Stomach (tissue), 9 donors: Measurements from ENCODE around the gene RUNX1. TPM values are rescaled to one million over a fixed set of nuclear protein-coding genes. Genes with fewer than 3 reads are reported as not detected.

Source experiments
- DNase-seq, 2 donors: peaks; one replicate each; pipeline versions ENCODE4 v3.0.0 to v3.0.0-alpha.2; 2013 to 2019
- H3K27ac ChIP-seq, 5 donors: fragments of 200-600 bp in 4 of 5; sonication (generic) in 4 of 5; one replicate each; pipeline ENCODE4 v1.5.1; 2013 to 2019; ENCODE audit warnings: mild to moderate bottlenecking in 1 of 5, moderate library complexity in 1 of 5
- H3K27me3 ChIP-seq, 3 donors: fragments of 200-600 bp; sonication (generic); one replicate each; pipeline ENCODE4 v1.5.1; 2017 to 2019; ENCODE audit warnings: mixed run types in 1 of 3
- H3K36me3 ChIP-seq, 4 donors: fragments of 200-600 bp; sonication (generic); 1 replicate in 3 of 4; 2 replicates in 1 of 4; pipeline ENCODE4 v1.5.1; 2016 to 2019
- H3K4me1 ChIP-seq, 4 donors: fragments of 200-600 bp; sonication (generic); one replicate each; pipeline ENCODE4 v1.5.1; 2016 to 2019
- H3K4me3 ChIP-seq, 4 donors: fragments of 200-600 bp; sonication (generic) in 3 of 4; one replicate each; pipeline ENCODE4 v1.5.1; 2016 to 2019; ENCODE audit warnings: mild to moderate bottlenecking in 1 of 4
- H3K9me3 ChIP-seq, 4 donors: fragments of 200-600 bp; sonication (generic); one replicate each; pipeline ENCODE4 v1.5.1; 2016 to 2019
- EP300 ChIP-seq: sonication (generic); formaldehyde crosslinking; IDR thresholded peaks from one replicate; pipeline ENCODE4 v1.6.1; 2017; ENCODE audit warnings: antibody characterized with exemption
- POLR2A ChIP-seq, 4 donors: fragments of 450-650 bp; IDR thresholded peaks; one replicate each; pipeline ENCODE4 v1.6.1; 2016; ENCODE audit warnings: antibody characterized with exemption in 4 of 4, control low read depth in 2 of 4, mild to moderate bottlenecking in 1 of 4, moderate library complexity in 1 of 4
- POLR2AphosphoS5 ChIP-seq, 3 donors: sonication (generic); formaldehyde crosslinking; IDR thresholded peaks; one replicate each; pipeline ENCODE4 v1.6.1; 2016; ENCODE audit warnings: antibody characterized with exemption in 3 of 3
- WGBS, 5 donors: extraction: QIAGEN DNeasy Blood & Tissue Kit in 3 of 5; methylation state at CpG; one replicate each; pipeline versions ENCODE4 v1.1.5 to v1.1.7; 2013 to 2018; 5-methylcytosine and 5-hydroxymethylcytosine counted together
- intact Hi-C: fragments of 100-400 bp; cut with DNase I; formaldehyde crosslinking; loops from one replicate; pipeline ENCODE4 v1.15.1; 2023; ENCODE audit warnings: low total_unique reads
- polyA plus RNA-seq, 3 donors: library from polyadenylated mRNA; stranded (reverse); fragments of 200-250 nt; gene quantifications; one replicate each; pipeline ENCODE4 v1.2.3, GENCODE V29; 2013
- total RNA-seq, 5 donors: library from RNA; depleted of rRNA; stranded (reverse); fragments of >200 nt; gene quantifications; one replicate each; pipeline versions ENCODE4 v1.1.0 to v1.2.3, GENCODE V29; 2014 to 2016
- TF ChIP-seq, protein P1 (sequence below), 7 experiments: fragments of 450-650 bp in 4 of 7; fragments of 200-600 bp in 3 of 7; sonication (generic) in 3 of 7; IDR thresholded peaks; one replicate each; pipeline ENCODE4 v1.5.1; 2016 to 2019; ENCODE audit warnings: antibody characterized with exemption in 7 of 7, control low read depth in 2 of 7, mild to moderate bottlenecking in 1 of 7
- donor health status: healthy with polysubstance abuse.
- donor health status: Bipolar disorder and iron deficiency.
- donor health status: healthy.

Gene RUNX1
- total and polyA plus RNA-seq, 8 donors: 8.0 to 213 (median 40.0) TPM

DNA sequence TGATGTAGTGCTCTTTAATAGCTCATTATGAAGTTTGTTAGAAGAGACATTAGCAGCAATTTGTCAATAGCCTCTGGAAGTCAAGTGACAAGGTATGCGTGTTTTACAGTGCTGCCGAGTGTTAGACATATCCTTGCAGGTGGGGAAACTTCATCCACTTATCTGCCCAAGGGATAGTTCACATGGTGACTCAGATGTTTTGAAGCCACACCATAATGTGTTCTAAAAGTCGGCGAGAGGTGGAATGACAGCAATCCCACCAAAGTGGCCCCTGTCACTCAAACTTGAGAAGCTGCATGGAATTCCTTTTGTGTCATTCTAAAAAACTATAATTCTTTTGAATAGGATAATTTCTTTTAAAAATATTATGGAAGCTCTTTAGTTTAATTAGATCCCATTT is 98.1 kb downstream of the RUNX1 start:
- H3K9me3 ChIP-seq: no peaks in the 10 kb centered on the region
- H3K27me3 ChIP-seq: no peaks in the 10 kb centered on the region
- H3K36me3 ChIP-seq: no peaks in the 10 kb centered on the region
- no peaks in the 10 kb centered on the region for H3K4me1 ChIP-seq
- 82 to 93% (median 88%) methylated on average over 4 of the region's 4 CpGs for WGBS, 5 donors
- H3K27ac ChIP-seq: no peak overlapping the region
- TF ChIP-seq EP300 (no peak), POLR2A (IDR thresholded peaks at IDR 0.05) (no peak), POLR2AphosphoS5 (IDR thresholded peaks at IDR 0.05) (no peak)
- TF ChIP-seq, protein P1, sequence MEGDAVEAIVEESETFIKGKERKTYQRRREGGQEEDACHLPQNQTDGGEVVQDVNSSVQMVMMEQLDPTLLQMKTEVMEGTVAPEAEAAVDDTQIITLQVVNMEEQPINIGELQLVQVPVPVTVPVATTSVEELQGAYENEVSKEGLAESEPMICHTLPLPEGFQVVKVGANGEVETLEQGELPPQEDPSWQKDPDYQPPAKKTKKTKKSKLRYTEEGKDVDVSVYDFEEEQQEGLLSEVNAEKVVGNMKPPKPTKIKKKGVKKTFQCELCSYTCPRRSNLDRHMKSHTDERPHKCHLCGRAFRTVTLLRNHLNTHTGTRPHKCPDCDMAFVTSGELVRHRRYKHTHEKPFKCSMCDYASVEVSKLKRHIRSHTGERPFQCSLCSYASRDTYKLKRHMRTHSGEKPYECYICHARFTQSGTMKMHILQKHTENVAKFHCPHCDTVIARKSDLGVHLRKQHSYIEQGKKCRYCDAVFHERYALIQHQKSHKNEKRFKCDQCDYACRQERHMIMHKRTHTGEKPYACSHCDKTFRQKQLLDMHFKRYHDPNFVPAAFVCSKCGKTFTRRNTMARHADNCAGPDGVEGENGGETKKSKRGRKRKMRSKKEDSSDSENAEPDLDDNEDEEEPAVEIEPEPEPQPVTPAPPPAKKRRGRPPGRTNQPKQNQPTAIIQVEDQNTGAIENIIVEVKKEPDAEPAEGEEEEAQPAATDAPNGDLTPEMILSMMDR (IDR thresholded peaks at IDR 0.05): no peak
- no peak for DNase-seq
- intact Hi-C loops: no loop called here
- no peak overlapping the region for H3K4me3 ChIP-seq

DNA sequence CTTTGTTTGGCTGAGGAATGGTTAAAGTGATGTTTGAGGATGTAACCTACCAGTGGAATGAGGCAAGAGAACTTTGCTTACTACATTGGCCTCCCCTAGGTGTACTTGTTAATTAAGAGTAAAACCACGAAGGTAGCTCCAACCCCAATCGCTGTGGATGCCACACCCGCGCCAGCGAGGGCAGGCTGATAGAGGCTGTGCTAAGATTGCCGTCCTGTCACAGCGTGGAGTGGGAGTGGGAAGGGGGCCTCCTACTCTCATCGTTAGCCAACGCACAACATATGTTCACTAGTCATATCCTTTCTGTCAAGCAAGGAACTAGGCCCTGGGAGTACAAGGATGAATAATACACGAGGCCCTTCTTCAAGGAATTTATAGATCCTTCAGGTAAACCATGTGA is 99.6 kb downstream of the RUNX1 start:
- Histone ChIP-seq H3K27ac (peak overlapping the region in 1 of 5 donors; percentile 8), H3K4me3 (no peak overlapping the region), H3K9me3 (no peaks in the 10 kb centered on the region), H3K36me3 (no peaks in the 10 kb centered on the region), H3K27me3 (no peaks in the 10 kb centered on the region), H3K4me1 (no peaks in the 10 kb centered on the region)
- no peak for DNase-seq
- intact Hi-C loops: no loop called here
- no peak for TF ChIP-seq POLR2AphosphoS5 (IDR thresholded peaks at IDR 0.05)
- TF ChIP-seq POLR2A (IDR thresholded peaks at IDR 0.05): no peak
- TF ChIP-seq, protein P1 (IDR thresholded peaks at IDR 0.05): no peak
- TF ChIP-seq EP300: no peak
- WGBS, 5 donors: 64 to 80% (median 75%) methylated on average over 10 of the region's 10 CpGs

DNA sequence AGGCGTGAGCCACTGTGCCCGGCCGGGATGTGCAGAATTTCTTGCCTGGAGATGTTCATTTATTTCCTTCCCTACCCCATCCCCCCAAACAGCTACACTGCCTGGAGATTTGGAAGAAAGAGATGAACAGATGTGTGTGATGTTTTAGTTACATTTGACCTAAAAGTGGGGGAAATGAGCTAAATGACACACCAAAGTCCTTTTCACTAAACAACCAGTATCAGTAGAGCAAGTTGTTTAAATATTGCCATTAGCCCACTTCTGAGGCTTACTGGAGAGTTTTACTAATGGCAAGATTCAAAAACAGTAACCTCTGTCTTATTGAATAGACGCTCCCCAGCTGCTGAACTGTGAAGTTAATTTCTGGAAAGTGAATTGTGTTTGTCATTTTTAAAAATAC is 100.1 kb downstream of the RUNX1 start:
- 55 to 83% (median 69%) methylated on average over 4 of the region's 4 CpGs for WGBS, 5 donors
- H3K36me3 ChIP-seq: no peaks in the 10 kb centered on the region
- H3K4me3 ChIP-seq: no peak overlapping the region
- TF ChIP-seq, protein P1 (IDR thresholded peaks at IDR 0.05): no peak
- no peak for TF ChIP-seq POLR2AphosphoS5 (IDR thresholded peaks at IDR 0.05)
- TF ChIP-seq POLR2A (IDR thresholded peaks at IDR 0.05): no peak
- no peak for TF ChIP-seq EP300
- DNase-seq: peak in 1 of 2 donors; percentile 26
- H3K9me3 ChIP-seq: no peaks in the 10 kb centered on the region
- H3K27me3 ChIP-seq: no peaks in the 10 kb centered on the region
- no peaks in the 10 kb centered on the region for H3K4me1 ChIP-seq
- no peak overlapping the region for H3K27ac ChIP-seq
- intact Hi-C loops: no loop called here

DNA sequence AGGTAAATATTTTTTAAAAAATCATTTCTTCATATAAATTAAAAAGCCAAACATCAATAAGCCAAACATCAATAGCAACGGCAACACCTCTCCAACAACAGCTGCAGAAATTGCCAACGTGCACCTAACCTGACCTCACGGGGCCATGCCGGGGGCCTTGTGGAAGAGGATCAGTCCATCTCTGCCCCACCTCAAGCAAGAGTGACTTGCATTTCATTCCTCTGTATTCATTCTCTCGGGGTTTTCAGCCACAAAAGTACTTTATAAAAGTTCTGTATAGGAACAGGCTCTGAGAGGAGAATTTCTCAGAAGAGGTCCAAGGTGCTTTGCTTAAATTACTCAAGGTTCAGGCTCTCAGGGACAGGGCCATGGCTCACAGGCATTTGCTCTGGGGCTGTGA is 100.9 kb downstream of the RUNX1 start:
- no peaks in the 10 kb centered on the region for H3K36me3 ChIP-seq
- 89 to 94% (median 91%) methylated on average over 5 of the region's 5 CpGs for WGBS, 5 donors
- H3K4me1 ChIP-seq: no peaks in the 10 kb centered on the region
- no peaks in the 10 kb centered on the region for H3K27me3 ChIP-seq
- H3K4me3 ChIP-seq: no peak overlapping the region
- intact Hi-C loops: no loop called here
- H3K27ac ChIP-seq: no peak overlapping the region
- no peaks in the 10 kb centered on the region for H3K9me3 ChIP-seq
- TF ChIP-seq EP300 (no peak), POLR2A (IDR thresholded peaks at IDR 0.05) (no peak), POLR2AphosphoS5 (IDR thresholded peaks at IDR 0.05) (no peak)
- TF ChIP-seq, protein P1 (IDR thresholded peaks at IDR 0.05): no peak
- no peak for DNase-seq
